Measurements from ENCODE around the gene LSM3.
"Not testable (repeated sequence)": the region's sequence is repeated elsewhere in the genome, so short reads cannot be mapped to it uniquely, and the experiment has no call there.

Gene LSM3

GRCh38 chr3:14222900-14223594 lies 44.4 kb downstream of the LSM3 start:
- no peak for DNase-seq

GRCh38 chr3:14223595-14223994 lies 45.0 kb downstream of the LSM3 start:
- no peak for DNase-seq

- DNase-seq, result no peak
Measured at GRCh38 chr3:14224895-14225294, 46.3 kb downstream of the LSM3 start.

- DNase-seq, result no peak
Measured at GRCh38 chr3:14225421-14225820, 46.8 kb downstream of the LSM3 start.

GRCh38 chr3:14226351-14226750 lies 47.7 kb downstream of the LSM3 start:
- not testable (repeated sequence) for DNase-seq

DNA sequence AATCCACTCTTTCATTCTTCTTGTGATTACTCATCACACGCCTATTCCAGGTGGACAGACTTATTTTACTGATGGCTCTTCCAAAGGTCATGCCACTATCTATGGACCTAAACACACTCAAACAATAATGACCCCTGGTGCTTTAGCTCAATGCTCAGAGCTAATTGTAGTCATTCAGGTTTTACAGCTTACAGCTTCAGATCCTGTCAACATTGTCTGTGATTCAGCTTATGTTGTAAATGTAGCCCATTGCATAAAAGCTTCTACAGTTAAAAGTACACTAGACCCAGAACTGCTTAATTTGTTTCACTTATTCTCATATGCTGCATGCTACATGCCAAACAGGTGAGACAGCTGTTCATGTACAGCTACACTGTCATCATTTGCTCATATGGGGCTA lies 49.2 kb downstream of the LSM3 start:
- DNase-seq, result no peak

DNA sequence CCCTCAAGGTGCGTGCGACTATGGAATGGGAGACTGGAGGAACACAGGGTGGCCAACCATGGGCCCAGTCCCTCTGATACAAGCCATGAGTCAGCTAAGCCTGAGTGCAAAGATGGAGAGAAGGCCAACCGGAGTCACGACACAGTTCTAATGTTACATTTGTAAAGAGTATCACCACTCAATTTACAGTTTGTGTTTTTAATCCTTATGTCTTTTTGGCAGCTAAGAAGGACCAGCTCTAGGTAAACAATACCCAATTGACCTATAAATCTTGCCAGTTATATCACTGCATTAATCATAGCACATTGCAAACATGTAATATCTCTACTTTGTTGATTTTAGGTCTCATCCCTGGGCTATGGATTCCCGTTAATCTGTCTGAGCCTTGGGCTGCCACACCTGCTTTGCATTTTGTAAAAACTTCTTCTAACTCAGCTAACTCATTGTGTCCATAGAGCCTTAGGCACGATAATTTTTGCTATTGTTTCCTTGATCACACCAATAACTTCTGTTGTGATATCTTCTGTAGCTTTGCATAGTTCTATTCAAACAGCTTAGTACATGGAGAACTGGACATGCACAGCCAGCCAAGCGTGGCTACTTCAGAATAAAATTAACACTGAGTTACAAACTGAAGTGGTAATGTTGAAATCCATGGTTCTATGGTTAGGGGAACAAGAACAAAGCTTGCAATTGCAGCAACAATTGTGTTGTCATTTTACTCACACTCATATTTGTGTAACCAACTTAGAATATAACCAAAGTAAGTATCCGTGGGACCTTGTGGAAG lies 50.3 kb downstream of the LSM3 start:
- DNase-seq, result no peak

GRCh38 chr3:14229695-14230094 lies 51.1 kb downstream of the LSM3 start:
- DNase-seq, result not testable (repeated sequence)

DNA sequence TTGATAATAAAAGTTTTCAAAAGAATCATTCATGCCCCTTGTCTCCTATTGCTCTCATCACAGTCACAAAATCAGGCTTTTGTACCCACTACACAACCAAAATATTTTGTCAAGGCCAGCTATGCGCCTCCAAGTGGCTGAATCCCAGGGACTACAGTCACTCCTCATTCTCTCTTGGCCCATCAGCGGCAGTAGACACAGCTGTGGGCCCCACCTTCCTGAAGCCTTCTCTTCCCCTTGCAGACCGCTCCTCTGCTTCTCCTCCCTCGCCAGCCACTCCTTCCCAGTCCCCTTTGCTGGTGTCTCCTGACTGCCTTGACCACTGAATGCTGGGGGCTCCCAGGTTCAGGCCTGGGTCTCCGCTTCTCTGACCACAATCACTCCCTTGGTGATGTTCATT lies 52.1 kb downstream of the LSM3 start:
- no peak for DNase-seq

GRCh38 chr3:14231145-14231990 lies 52.8 kb downstream of the LSM3 start:
- no peak for DNase-seq

DNA sequence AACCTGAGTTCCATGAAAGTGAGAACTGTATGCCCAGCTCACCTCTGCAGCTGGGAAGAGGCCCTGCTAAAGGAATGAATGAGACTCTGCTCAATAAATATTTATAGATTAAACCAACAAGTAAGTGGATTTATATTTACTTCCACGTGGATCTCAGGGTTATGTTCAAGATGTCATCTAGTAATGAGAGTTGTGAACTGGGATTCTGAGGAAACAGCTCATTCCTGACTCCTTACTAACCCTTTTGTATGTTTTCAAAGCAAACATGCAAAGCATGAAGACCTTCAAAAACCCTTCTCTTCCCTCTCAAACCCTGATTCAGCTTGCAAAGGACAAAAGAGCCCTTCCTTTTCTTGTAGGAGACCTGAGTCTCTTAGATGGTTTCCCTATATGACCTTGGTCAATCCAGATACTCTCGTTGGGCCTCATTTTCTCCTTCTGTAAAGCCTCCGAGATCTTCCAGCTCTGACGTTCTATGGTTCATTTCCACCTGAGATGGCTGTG lies 53.4 kb downstream of the LSM3 start:
- no peak for DNase-seq

DNA sequence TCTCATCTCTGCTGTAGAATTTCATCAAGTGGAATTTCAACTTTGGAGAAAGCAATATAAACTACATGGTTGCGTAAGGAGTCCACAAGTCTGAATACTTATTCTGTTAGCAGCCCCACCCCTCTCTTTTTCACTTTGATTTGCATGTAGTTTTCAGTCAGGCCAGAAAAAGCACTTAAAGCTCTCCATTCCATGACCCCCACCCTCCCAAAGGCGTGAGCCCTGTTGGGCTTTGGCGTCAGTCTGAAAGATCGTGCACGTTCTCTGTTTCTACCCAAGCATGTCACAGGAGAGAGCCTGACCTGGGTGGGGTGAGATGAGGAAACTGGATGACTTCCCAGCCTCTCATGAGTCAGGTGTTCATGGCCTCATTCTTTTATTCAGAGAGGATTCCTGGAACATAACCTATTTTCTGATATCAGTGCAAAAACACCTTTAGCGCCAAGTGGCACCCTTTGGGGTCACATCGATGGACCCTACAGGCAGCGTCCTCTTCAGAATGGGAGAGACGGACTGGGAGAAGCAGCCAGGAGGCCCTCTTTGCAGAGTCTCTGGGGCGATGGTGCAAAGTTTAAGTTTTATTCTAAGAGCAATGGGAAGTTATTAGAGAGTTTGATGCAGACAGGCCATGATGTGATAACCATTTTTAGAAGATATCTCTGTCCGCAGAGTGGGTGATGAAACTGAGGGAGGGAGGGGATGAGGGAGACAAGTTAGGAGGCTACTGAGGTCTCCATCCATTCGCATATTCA lies 55.8 kb downstream of the LSM3 start:
- DNase-seq, result no peak

GRCh38 chr3:14235003-14235911 lies 56.6 kb downstream of the LSM3 start:
- no peak for DNase-seq

- no peak for DNase-seq
Measured at GRCh38 chr3:14235912-14236295, 57.3 kb downstream of the LSM3 start.

GRCh38 chr3:14236902-14237301 lies 58.3 kb downstream of the LSM3 start:
- no peak for DNase-seq

- no peak for DNase-seq
Measured at GRCh38 chr3:14237457-14237856, 58.8 kb downstream of the LSM3 start.

DNA sequence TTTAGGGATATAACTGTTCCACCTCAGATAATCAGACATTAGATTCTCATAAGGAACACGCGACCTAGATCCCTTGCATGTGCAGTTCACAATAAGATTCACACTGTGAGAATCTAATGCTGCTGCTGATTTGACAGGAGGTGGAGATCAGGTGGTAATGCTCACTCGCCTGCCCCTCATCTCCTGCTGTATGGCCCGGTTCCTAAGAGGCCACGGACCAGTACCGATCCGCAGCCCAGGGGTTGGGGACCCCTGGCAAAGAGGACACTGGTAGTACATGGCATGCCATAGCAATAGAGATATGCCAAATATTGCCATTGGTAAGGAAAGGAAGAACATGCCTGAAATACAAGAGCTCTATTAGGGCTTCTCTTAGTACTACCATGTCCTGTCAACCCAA lies 59.7 kb downstream of the LSM3 start:
- DNase-seq, result no peak

- DNase-seq, result no peak
Measured at GRCh38 chr3:14238930-14239329, 60.3 kb downstream of the LSM3 start.

DNA sequence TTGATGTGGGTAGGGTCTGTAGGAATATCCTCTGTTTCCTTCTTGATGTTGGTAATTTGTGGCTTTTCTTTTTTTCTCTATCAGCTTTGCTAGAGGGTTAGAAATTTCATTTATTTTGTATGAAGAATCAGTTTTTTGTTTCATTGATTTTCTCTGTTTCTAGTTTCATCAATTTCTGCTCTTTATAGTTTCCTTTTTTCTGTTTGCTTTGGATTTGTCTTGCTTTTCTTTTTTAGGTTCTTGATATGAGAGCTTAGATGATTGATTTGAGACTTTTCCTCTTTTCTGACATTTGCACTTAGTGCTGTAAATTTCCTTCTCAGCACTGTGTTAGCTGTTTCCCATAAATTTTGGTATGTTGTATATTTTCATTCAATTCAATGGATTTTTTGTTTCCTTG lies 61.3 kb downstream of the LSM3 start:
- DNase-seq, result no peak

DNA sequence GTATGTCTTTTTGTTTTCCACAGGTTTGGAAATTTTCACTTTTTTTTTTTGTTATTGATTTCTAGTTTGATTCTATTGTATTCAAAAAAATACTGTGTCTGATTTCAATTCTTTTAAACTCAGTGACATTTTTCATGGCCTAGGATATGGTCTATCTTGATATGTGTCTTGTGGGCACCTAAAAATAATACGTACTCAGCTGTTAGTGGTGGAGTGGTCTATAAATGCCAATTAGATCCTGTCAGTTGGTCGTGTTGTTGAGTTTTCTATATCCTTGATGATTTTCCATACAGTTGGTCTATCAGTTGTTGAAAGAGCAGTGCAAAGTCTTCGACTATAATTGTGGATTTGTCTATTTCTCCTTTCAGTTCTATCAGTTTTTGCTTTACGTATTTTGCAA lies 61.7 kb downstream of the LSM3 start:
- DNase-seq, result no peak

- no peak for DNase-seq
Measured at GRCh38 chr3:14241716-14242115, 63.1 kb downstream of the LSM3 start.
